Mucosa of rectum (tissue), 2 donors: ENCODE results near the gene RAPGEF2.

Source experiments
- H3K27ac ChIP-seq, 2 donors: one replicate each; pipeline ENCODE4 v1.7.0; 2013; ENCODE audit warnings: inconsistent platforms in 2 of 2, low read depth in 2 of 2, low read length in 2 of 2
- H3K27me3 ChIP-seq, 2 donors: one replicate each; pipeline ENCODE4 v1.7.0; 2013; ENCODE audit warnings: low read length in 2 of 2; ENCODE audit not compliant: control insufficient read depth in 2 of 2, insufficient read depth in 2 of 2
- H3K36me3 ChIP-seq, 2 donors: one replicate each; pipeline ENCODE4 v1.7.0; 2013; ENCODE audit warnings: low read length in 2 of 2; ENCODE audit not compliant: control insufficient read depth in 2 of 2, insufficient read depth in 2 of 2
- H3K4me1 ChIP-seq, 2 donors: one replicate each; pipeline ENCODE4 v1.7.0; 2013; ENCODE audit warnings: low read length in 2 of 2, mild to moderate bottlenecking in 1 of 2; ENCODE audit not compliant: control insufficient read depth in 2 of 2, insufficient read depth in 2 of 2
- H3K4me3 ChIP-seq, 2 donors: one replicate each; pipeline ENCODE4 v1.7.0; 2013; ENCODE audit warnings: low read length in 2 of 2
- H3K9ac ChIP-seq, 2 donors: one replicate each; pipeline ENCODE4 v1.7.0; 2013; ENCODE audit warnings: low read length in 2 of 2, low read depth in 1 of 2, mild to moderate bottlenecking in 1 of 2
- H3K9me3 ChIP-seq, 2 donors: one replicate each; pipeline ENCODE4 v1.7.0; 2013; ENCODE audit warnings: low read length in 2 of 2; ENCODE audit not compliant: control insufficient read depth in 2 of 2
- donor health status: healthy.
- donor health status: Normal muscosa, but diverticular disease.

RAPGEF2 gene

DNA sequence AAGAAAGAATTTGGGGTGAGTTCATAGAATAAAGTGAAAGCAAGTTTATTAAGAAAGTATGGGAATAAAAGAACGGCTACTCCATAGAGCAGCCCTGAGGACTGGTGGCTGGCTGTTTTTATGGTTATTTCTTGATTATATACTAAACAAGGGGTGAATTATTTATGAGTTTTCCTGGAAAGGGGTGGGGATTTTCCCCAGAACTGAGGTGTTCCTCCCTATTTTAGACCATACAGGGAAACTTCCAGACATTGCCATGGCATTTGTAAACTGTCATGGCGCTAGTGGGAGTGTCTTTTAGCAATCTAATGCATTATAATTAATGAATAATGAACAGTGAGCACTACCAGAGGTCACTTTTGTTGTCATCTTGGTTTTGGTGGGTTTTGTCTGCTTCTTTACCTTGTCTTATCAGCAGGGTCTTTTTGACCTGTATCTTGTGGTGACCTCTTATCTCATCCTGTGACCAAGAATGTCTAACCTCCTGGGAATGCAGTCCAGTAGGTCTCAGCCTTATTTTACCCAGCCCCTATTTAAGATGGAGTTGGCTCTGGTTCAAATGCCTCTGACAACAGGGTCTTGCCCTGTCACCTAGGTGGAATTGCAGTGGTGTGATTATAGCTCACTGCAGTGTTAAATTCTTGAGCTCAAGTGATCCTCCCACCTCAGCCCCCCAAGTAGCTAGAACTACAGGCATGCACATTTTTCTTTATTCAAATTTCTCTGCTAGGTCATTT is 27.1 kb downstream of the RAPGEF2 start:
- Histone ChIP-seq H3K4me1 (peaks cover 4 to 6% of the 10 kb centered on the region in 2 donors), H3K9me3 (no peaks in the 10 kb centered on the region), H3K27me3 (no peaks in the 10 kb centered on the region), H3K4me3 (no peak overlapping the region), H3K9ac (no peak overlapping the region), H3K27ac (no peak overlapping the region), H3K36me3 (no peaks in the 10 kb centered on the region)

DNA sequence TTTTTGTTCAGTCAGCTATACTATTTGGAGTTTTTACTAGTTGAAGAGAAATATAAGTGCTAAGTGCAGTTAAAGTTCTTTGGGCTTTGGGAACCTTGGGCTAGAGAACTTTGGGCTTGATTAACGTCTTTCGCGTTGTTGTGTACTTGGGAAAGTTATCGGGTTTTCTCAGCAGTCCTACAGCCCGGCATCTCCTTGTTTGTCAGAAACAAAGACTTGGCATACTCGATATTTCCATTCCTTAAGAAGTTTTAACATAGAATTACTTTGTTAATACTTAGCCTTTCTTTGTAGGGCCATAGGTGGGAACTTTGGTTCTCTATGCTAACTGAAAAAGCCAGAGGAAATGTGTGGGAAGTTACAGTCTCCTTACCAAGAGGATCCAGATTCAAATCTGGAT is 28.7 kb downstream of the RAPGEF2 start:
- no peak overlapping the region for H3K27ac ChIP-seq
- peaks cover 4 to 6% of the 10 kb centered on the region in 2 donors for H3K4me1 ChIP-seq
- H3K9me3 ChIP-seq: no peaks in the 10 kb centered on the region
- no peaks in the 10 kb centered on the region for H3K27me3 ChIP-seq
- H3K36me3 ChIP-seq: no peaks in the 10 kb centered on the region
- H3K9ac ChIP-seq: no peak overlapping the region
- H3K4me3 ChIP-seq: no peak overlapping the region

DNA sequence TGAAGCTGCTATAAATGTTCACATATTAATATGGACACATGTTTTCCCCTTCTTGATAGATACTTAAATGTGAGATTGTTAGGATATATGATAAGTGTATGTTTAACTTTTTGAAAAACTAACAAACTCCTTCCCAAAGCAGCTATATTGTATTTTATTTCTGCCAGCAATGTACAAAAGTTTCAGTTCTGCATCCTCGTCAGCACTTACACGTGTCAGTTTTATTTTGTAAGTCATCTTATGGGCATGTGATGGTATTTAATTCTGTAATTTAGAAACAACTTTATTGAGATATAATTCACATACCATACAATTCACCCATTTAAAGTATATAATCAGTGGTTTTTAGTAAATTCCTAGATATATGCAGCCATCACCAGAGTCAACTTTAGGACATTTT is 31.6 kb downstream of the RAPGEF2 start:
- Histone ChIP-seq H3K4me1 (peaks cover 0 to 2% of the 10 kb centered on the region in 2 donors), H3K9ac (no peak overlapping the region), H3K27me3 (no peaks in the 10 kb centered on the region), H3K9me3 (no peaks in the 10 kb centered on the region), H3K36me3 (no peaks in the 10 kb centered on the region), H3K27ac (no peak overlapping the region), H3K4me3 (no peak overlapping the region)

DNA sequence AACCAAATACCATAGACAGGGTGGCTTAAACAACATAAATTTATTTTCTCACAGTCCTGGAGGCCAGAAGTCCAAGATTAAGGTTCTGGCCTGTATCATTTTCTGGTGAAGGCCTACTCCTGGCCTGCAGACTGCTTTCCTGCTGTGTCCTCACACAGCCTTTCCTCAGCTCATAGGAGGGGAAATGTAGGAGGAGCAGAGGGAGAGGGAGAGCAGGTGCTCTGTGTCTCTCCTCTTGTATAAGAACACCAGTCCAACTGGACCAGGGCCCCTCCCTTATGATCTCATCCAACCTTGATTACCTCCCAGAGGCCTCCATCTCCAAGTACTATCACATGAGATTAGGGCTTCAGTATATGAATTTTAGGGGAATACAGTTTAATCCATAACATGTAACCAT is 34.3 kb downstream of the RAPGEF2 start:
- Histone ChIP-seq H3K4me3 (no peak overlapping the region), H3K27me3 (no peaks in the 10 kb centered on the region), H3K9ac (no peak overlapping the region), H3K9me3 (no peaks in the 10 kb centered on the region), H3K4me1 (peaks cover 0 to 2% of the 10 kb centered on the region in 2 donors), H3K27ac (no peak overlapping the region), H3K36me3 (no peaks in the 10 kb centered on the region)

DNA sequence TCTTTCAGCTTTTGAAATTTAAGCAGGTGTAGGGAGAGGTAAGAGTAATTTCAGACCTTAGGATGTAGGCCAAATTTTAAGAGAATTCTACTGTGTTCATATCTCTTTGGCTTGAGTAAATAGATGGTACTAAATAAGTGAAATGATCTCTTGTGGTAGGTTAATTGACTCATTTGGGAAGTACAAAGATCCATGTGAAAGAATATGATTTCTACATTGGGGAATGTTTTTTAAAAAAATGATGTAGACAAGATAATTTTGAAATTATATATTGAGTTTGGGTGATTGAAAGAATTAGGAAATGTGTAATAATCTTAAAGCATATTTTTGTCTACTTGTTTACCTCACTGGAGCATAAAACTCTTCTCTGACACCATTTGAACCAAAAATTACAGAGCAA is 35.6 kb downstream of the RAPGEF2 start:
- H3K9ac ChIP-seq: no peak overlapping the region
- H3K27me3 ChIP-seq: no peaks in the 10 kb centered on the region
- H3K27ac ChIP-seq: no peak overlapping the region
- no peaks in the 10 kb centered on the region for H3K9me3 ChIP-seq
- no peaks in the 10 kb centered on the region for H3K36me3 ChIP-seq
- H3K4me3 ChIP-seq: no peak overlapping the region
- H3K4me1 ChIP-seq: peaks cover 0 to 2% of the 10 kb centered on the region in 2 donors

DNA sequence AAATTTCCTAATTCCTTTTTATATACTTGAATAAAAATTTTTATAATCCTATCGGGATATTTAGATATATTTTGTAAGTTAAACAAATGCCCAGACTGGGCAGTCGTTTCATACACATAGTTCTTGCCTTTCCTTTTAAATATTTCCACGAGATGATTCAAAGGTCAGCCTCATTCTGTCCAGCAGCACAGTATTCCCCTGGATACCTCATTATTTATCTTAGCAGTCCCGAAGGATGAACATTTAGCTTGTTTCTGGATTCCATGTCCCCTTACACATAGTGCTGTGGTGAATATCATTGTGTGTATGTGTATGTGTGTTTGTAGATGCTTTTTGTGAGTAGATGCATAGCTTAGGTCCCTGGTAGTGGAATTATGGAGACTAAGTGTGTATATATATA is 38.3 kb downstream of the RAPGEF2 start:
- Histone ChIP-seq H3K36me3 (no peaks in the 10 kb centered on the region), H3K9ac (no peak overlapping the region), H3K4me1 (peaks cover 0 to 2% of the 10 kb centered on the region in 2 donors), H3K27ac (no peak overlapping the region), H3K27me3 (no peaks in the 10 kb centered on the region), H3K4me3 (no peak overlapping the region), H3K9me3 (no peaks in the 10 kb centered on the region)

DNA sequence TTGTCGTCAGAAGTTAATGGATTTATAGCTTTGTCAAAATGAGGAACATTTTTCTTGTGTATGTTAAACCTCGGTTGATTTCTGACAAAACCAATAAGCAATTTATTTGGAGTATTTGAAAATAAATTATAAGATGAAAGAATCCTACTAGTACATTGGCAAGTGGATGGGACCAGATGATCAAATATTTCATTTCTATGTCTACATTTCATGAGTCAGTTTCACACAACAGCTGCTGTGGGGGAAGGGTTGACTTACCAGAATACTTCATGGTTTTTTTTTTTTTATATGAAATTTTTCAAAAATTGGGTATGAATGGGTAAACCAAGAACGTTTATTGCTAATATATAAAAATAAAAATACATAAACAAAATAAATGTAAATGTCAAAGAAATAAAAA is 39.4 kb downstream of the RAPGEF2 start:
- Histone ChIP-seq H3K4me3 (no peak overlapping the region), H3K9ac (no peak overlapping the region), H3K27me3 (no peaks in the 10 kb centered on the region), H3K9me3 (no peaks in the 10 kb centered on the region), H3K27ac (no peak overlapping the region), H3K36me3 (no peaks in the 10 kb centered on the region), H3K4me1 (no peaks in the 10 kb centered on the region)

DNA sequence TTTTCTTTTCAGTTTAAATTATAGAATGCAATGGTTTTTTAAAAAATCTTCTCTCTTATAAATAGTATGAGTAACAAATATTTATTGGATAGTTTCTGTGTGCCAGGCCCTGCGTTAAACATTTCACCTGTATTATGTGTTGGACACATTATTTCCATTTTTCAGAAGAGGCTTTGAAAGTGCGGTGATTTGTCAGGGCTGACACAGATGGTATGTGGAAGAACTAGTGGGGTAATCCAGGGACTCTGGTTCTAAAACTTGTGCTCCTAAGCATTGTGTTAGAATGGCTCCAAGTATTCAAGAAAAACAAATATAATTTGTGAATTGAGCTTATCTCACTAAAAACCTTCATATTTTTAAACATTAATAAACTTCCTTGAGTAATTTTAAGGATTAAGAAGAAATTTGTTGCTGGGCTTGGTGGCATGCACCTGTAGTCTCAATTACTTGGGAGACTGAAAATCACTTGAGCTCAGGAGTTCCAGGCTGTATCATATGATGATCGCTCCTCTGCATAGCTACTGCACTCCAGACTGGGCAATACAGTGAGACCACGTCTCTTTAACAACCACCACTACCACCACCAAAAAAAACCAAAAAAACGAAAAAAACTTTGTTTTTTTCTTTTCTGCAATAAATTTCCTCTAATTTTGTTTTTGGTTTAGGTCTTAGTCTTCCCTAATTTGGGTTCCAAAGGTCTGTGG is 40.0 kb downstream of the RAPGEF2 start:
- Histone ChIP-seq H3K4me3 (no peak overlapping the region), H3K9me3 (no peaks in the 10 kb centered on the region), H3K36me3 (no peaks in the 10 kb centered on the region), H3K27ac (no peak overlapping the region), H3K4me1 (no peaks in the 10 kb centered on the region), H3K9ac (no peak overlapping the region), H3K27me3 (no peaks in the 10 kb centered on the region)

DNA sequence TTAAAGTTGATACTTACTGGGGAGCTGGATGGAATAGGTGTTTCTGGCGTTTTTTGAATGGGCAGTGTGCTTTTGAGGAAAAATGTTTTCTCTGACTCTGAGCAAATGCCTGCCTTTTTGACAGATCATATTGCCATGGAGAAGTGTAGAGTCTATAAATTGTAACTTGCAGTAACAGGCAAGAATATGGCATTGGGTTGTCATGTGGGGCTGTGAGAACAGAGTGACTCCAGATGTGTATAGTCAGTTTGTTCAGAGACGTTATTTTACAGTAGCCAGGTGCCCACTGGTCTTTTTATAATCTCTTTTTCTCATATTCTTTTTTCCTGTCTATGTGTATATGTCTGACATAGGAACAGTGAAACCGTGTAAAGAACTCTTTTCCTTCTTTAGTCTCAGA is 40.8 kb downstream of the RAPGEF2 start:
- Histone ChIP-seq H3K27ac (no peak overlapping the region), H3K9ac (no peak overlapping the region), H3K27me3 (no peaks in the 10 kb centered on the region), H3K4me3 (no peak overlapping the region), H3K9me3 (no peaks in the 10 kb centered on the region), H3K36me3 (no peaks in the 10 kb centered on the region), H3K4me1 (no peaks in the 10 kb centered on the region)

DNA sequence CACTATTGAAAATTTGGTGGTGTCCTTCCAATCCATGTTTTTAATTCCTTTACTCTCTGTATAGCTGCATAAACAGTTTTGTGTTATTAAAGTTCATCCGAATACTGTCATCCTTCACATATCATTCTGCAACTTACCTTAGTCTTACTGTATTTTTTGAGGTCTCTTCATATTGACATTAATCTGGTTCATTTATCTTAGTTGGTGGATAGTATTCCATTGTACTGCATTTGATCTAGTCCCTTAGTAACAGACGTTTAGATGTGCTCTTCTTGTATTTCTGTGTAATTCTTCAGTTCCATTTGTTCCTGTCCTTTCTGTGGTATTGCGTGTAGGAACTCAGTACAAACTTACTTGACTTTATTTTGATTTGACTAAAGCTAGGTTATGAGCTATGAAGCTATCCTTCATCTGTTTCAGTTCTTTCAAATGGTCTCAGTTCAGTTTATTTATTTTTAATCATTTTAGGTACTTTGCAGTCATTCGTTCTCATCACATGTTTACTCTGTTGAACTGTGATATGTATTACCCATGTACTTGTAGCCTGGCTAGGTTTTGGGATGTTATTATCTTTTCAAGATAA is 41.3 kb downstream of the RAPGEF2 start:
- no peak overlapping the region for H3K9ac ChIP-seq
- no peaks in the 10 kb centered on the region for H3K9me3 ChIP-seq
- no peaks in the 10 kb centered on the region for H3K36me3 ChIP-seq
- H3K27ac ChIP-seq: no peak overlapping the region
- H3K27me3 ChIP-seq: no peaks in the 10 kb centered on the region
- no peak overlapping the region for H3K4me3 ChIP-seq
- no peaks in the 10 kb centered on the region for H3K4me1 ChIP-seq
